Keratinocyte (primary cell): Measurements from ENCODE around the gene RNF227.

Experiments
- EZH2 ChIP-seq: IDR thresholded peaks from one replicate; pipeline ENCODE4 v1.6.1; 2012; ENCODE audit warnings: inconsistent platforms, mild to moderate bottlenecking, low read length, moderate library complexity
- TF ChIP-seq, protein P1 (sequence below), 3 experiments: IDR thresholded peaks in 1 of 3; conservative IDR thresholded peaks in 1 of 3; optimal IDR thresholded peaks in 1 of 3; 2 replicates in 2 of 3; 3 replicates in 1 of 3; pipeline versions ENCODE3 to v1.5.1; 2011; ENCODE audit warnings: low read length in 3 of 3, mild to moderate bottlenecking in 3 of 3, moderate library complexity in 2 of 3, control low read depth in 1 of 3, inconsistent platforms in 1 of 3; ENCODE audit not compliant: insufficient read depth in 2 of 3; ENCODE audit errors: extremely low read depth in 1 of 3

DNA sequence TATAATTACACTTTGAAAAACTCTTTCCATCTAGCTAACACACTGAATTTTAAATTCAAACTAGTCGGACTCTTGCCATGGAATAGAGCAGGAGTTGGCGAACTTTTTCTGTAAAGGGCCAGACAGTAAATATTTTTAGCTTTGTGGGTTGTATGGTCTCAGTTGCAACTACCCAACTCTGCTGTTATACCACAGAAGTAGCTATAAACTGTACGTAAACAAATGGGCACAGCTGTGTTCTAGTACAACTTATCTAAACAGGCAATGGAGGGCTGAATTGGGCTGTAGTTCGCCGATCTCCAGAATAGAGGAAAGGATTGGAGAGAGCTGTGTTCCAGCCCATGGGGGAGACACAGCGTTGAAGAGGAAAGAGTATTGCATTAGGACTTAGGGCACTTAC lies 24.7 kb upstream of the RNF227 start:
- TF ChIP-seq, protein P1, sequence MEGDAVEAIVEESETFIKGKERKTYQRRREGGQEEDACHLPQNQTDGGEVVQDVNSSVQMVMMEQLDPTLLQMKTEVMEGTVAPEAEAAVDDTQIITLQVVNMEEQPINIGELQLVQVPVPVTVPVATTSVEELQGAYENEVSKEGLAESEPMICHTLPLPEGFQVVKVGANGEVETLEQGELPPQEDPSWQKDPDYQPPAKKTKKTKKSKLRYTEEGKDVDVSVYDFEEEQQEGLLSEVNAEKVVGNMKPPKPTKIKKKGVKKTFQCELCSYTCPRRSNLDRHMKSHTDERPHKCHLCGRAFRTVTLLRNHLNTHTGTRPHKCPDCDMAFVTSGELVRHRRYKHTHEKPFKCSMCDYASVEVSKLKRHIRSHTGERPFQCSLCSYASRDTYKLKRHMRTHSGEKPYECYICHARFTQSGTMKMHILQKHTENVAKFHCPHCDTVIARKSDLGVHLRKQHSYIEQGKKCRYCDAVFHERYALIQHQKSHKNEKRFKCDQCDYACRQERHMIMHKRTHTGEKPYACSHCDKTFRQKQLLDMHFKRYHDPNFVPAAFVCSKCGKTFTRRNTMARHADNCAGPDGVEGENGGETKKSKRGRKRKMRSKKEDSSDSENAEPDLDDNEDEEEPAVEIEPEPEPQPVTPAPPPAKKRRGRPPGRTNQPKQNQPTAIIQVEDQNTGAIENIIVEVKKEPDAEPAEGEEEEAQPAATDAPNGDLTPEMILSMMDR (optimal IDR thresholded peaks at IDR 0.05 in 1 of 3, IDR thresholded peaks at IDR 0.05 in 1 of 3, conservative IDR thresholded peaks at IDR 0.05 in 1 of 3; ENCODE audit: extremely low read depth in 1 of 3, insufficient read depth in 2 of 3, low read length in 3 of 3) = no peak
- no peak for TF ChIP-seq EZH2
